GM12875 (cell line): ENCODE data around the gene NPAS2.

Source experiments
- H3K4me3 ChIP-seq: one replicate; pipeline ENCODE4 v1.5.1; 2011; ENCODE audit warnings: low read depth, low read length, control low read depth
- TF ChIP-seq, protein P1 (sequence below): IDR thresholded peaks from 2 replicates; pipeline ENCODE4 v1.5.1; 2011; ENCODE audit warnings: low read depth, mild to moderate bottlenecking, control low read depth, inconsistent platforms, low read length, moderate library complexity, borderline replicate concordance; ENCODE audit not compliant: insufficient read depth

The NPAS2 gene

GRCh38 chr2:100964681-100965169 lies 144.8 kb downstream of the NPAS2 start:
- TF ChIP-seq, protein P1, sequence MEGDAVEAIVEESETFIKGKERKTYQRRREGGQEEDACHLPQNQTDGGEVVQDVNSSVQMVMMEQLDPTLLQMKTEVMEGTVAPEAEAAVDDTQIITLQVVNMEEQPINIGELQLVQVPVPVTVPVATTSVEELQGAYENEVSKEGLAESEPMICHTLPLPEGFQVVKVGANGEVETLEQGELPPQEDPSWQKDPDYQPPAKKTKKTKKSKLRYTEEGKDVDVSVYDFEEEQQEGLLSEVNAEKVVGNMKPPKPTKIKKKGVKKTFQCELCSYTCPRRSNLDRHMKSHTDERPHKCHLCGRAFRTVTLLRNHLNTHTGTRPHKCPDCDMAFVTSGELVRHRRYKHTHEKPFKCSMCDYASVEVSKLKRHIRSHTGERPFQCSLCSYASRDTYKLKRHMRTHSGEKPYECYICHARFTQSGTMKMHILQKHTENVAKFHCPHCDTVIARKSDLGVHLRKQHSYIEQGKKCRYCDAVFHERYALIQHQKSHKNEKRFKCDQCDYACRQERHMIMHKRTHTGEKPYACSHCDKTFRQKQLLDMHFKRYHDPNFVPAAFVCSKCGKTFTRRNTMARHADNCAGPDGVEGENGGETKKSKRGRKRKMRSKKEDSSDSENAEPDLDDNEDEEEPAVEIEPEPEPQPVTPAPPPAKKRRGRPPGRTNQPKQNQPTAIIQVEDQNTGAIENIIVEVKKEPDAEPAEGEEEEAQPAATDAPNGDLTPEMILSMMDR, result no peak
- H3K4me3 ChIP-seq, result no peak overlapping the region

DNA sequence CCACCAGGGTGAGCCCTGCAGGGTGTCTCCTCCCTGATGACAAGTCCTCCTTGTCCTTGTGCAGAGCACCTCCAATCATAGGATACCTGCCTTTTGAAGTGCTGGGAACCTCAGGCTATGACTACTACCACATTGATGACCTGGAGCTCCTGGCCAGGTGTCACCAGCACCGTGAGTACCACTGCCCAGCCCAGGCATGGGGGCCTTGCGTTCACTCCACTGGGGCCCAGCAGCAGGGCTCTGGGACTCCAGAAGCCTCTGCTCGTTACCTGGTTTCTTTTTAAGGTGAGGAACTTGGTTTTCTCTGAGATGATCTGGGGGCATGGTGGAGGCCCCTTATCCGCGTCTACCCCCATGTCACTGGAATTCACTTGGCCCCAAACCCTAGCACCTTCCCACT lies 145.7 kb downstream of the NPAS2 start:
- TF ChIP-seq, protein P1, result no peak
- H3K4me3 ChIP-seq, result no peak overlapping the region

DNA sequence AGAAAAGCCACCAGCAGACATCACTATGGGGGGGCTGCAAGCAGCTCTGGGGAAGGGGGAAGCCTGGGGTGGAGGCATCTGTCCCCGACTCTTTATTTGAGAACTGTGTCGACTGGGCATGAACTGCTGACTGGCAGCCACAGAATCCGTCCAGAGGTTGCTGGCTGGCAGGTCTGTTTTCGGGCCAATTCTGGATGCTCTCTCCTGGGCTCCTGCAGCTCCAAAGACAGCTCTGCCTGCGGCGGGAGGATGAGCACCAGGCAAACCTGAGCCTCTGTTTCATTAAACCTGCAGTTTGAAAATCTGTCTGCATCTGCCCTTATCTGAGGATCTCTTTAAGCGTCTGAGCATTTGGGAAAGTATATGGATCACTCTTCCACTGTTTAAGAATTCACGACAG lies 147.8 kb downstream of the NPAS2 start:
- TF ChIP-seq, protein P1, result no peak
- H3K4me3 ChIP-seq, result no peak overlapping the region

DNA sequence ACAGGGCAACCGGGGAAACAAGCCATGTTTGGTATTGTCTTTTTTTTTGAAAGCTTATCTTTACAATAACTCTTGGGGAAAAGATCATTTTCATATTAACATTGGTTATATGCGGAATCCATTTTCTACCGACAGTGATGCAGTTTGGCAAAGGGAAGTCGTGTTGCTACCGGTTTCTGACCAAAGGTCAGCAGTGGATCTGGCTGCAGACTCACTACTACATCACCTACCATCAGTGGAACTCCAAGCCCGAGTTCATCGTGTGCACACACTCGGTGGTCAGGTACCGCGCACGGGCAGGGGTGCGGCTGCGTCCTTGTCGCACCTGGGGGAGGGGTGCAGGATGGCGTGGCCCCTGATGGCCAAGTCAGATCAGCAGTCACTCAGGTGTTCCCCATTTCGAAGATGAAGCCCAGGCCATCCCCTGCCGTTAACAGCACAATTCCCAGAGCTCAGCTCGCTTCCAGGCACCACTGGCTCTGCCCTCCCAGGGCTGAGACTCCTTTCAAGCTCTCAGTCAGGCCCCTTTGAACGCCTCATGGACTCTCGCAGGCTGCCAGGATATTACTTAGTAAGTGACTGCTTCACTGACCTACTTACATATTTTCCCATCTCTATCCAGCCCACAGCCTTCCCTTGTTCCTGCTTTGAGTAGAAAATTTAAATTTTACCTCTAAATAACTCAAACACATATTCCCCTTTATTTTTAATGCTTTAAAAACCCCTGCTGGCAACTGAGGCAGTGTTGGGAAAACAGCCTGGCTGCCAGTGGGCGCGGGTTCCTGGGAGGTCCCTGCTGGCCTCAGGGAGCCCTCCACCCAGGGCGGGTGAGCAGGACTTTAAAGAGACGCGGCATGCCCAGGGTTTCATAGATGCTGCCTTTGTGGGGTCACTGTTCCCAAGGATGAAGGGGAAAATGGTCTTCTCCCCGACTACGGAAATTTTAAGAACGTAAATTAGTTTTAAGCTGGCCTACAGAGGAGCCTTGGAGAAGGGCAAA lies 148.5 kb downstream of the NPAS2 start:
- H3K4me3 ChIP-seq, result no peak overlapping the region
- TF ChIP-seq, protein P1, result no peak

- TF ChIP-seq, protein P1, result no peak
These were observed 150.1 kb downstream of the NPAS2 start for GRCh38 chr2:100969998-100970397.

GRCh38 chr2:100971221-100971620 lies 151.3 kb downstream of the NPAS2 start:
- H3K4me3 ChIP-seq, result no peak overlapping the region
- TF ChIP-seq, protein P1, result no peak

More at GRCh38 chr2:100969998-100970397, 150.1 kb downstream of the NPAS2 start:
- H3K4me3 ChIP-seq, result no peak overlapping the region
